Measurements from ENCODE around the gene MOV10L1. TPM values are rescaled to one million over a fixed set of nuclear protein-coding genes. Genes with fewer than 3 reads are reported as not detected.
A peak's percentile ranks its signal among the peaks of the same experiment; 100 is the strongest.

Gene MOV10L1
- polyA plus RNA-seq, 10 donors: 0.12 to 0.61 (median 0.39) TPM

DNA sequence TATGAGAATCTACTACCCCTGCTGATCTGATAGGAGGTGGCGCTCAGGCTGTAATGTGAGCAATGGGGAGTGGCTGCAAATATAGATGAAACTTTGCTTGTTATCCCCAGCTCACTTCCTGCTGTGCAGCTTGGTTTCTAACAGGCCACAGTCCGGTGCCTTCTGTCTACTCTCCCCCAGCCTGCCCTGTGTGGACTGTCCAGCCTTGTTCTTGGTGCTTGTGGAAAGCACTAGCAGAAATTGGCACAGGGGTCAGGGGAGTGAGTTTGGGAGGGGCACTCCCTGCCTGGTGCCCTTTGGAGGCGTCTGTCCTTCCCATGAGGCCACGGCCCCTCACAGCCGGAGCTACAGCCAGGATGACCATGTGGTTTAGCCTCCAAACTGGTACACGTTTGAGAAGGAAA is 14.3 kb downstream of the MOV10L1 start:
- DNase-seq: no peak

DNA sequence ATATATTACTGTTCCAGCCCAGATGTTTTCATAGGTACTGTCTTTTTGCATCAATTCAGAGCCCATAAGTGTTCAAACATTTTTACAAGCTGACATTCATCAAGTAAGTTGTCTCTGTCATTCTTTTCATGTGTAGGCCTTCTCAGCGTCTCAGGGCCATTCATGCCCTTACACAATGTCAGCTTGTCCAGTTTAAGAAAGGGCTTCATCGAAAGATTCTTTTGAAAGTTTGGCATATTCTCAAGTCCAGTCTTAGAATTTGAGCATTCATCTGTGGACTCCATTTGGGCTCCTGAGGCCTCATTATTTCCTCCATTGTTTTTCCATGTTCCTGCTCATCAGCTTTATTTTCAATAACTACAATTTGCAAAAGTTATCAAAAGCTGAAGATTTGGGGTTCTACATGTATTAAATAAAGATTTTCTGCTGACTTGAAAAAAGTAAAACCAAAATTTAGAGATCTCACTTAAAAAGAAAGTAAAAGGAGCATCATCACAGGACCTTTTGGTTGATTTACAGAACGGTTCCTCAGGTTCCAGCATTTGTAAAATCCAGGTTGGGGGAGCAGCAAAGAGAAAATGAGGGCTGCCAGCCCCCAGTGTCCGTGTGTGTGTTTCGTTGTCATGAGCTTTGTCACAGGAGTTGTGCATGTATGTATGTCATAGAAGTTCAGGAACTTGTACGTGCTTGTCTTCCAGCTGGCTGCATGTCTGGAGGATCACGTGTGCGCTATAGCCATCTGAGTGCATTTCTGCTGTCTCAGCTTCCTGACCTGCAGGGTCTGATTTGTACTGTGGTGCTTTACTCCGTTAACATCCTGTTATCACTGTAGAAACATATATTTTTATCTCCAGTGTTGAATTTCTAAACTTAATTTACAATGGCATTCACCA is 15.6 kb downstream of the MOV10L1 start:
- DNase-seq: peak; percentile 57 to 82 (median 58)

- no peak for DNase-seq
Measured at GRCh38 chr22:50107529-50107928, 17.7 kb downstream of the MOV10L1 start.

DNA sequence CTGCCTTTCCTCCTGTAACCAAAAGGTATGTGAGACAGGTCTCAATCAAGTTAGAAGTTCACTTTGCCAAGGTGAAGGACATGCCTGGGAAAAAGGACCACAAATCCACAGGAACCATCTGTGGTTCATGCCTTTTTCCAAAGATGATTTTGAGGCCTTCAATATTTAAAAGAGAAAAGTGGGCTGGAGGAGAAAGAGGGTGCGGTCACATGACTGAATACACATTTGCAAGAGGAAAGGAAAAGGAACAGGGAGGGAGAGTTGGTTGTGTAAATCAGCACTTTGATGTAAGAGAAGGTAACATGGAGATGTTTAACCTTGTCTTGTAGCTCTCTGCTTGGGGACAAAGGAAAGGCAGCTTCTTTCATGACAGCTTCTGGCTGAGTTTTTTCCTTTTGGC is 21.2 kb downstream of the MOV10L1 start:
- DNase-seq: no peak

DNA sequence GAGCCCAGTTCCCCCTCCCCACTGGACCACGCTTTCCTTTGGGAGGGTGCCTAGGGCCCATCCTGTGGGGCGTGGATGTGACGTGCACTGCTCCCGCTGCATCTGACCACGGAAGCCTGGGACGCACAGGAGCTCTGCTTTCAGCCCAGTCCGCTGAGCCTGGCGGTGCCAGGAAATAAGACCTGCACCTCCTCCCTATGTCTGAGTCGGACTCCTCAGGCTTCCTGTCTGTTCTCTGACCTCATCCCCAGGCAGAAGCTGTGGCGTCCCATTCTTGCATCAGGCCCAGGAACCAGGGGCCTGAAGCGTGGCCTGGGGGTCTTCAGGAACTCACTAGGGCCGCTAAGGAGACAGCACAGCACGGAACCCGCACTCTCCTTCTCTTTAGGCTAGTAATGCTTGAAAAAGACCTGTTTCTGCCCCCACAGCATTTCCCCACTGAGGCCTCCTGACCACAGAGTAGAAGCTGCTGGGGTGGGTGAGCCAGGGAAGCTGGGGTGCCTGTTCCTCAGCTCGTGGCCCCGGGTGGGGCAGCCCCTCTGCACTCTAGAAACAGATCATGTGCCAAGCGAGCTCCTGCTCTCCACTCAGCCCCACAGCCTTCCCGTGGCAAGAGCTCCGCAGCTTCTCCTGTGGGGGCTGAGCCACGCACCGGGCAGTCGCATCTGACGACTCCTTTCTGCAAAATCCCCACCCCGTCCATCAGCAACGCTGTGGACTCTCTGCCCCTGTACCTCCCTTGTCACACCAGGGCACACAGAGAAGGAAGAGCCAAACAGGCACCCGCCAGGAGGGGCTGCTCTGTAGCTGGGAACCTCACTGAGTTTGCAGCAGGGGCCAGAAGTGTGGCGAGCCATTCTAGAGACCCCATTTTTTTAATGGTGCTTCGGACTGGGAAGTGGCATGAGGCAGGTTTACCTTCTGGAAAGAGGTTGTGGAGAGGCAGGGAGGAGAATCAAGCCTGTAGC is 22.6 kb downstream of the MOV10L1 start:
- DNase-seq: peak in 2 of 3 donors; percentile 46 to 62

DNA sequence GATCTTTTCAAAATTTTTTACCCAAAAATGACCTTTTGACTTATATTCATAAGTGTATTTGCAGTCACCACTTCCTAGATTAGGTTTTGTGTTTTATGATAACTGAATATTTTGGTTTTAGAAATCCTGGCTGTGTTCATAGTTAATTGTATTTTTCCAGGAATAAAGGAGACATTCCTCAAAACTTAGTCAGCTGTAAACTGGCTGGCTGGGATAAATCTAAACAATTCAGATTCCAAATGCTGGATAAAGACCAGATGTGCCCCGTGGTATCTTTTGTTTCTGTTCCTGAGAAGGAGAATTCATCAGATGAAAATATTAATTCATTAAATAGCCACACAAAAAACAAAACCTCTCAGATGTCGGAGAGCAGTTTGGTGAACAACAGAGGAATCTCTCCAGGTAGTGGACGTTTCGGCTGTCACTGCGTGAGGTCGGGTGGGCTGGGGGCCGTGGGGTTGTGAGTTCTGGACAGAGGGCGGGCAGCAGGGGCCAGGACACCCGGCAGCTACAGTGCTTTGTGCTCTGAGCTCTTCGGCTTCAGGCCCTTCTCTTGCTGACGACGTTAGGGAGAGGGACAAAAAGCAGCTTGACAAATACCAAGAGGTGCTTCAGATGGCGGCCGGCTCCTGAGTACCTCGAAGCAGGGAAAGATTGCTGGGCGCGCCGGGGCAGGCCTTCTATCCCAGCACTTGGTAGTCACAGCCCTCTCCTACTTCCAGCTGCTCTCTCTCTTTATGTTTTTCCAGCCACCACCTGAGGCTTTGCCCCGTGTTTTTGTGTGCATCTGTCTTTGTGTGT is 24.6 kb downstream of the MOV10L1 start:
- DNase-seq: peak in 1 of 3 donors; percentile 49

DNA sequence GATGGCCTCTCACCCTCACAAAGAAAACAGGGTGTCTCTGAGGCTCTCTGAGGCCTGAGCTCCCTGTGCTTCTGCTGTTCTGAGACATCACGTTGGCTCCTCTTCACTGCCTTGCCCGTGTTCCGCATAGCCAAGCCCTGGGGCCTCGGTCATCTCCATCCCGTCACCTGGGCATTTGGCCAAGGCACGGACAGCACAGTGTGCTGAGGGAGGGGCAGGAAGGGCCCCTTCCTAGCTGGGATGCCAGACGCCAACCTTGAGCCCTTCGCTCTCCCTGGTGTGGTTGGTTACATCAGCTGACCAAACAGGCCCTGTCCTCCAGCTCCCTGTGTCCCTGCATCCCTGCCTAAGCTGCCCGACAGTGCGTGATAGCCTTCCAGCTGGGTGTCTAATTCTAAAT is 25.9 kb downstream of the MOV10L1 start:
- no peak for DNase-seq

GRCh38 chr22:50117168-50117762 is 27.5 kb downstream of the MOV10L1 start:
- DNase-seq: no peak

DNA sequence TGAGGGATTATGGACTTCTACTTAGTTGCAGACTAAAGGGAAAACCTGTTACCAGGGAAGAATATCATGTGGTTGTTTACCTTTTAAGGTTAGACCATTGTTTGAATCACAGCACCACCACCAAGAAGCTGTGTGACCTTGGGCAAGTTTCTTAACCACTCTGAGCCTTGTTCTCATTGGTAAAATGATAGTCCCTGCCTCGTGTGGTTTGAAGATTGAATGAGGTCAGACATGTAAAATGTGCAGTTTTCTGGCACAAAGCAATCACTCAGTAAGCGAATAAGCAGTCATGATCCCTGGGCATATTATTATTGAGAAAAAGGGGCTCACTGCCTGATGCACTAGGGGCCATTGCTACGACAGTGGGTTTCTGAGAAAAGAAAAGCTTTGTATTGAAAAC is 28.3 kb downstream of the MOV10L1 start:
- no peak for DNase-seq

DNA sequence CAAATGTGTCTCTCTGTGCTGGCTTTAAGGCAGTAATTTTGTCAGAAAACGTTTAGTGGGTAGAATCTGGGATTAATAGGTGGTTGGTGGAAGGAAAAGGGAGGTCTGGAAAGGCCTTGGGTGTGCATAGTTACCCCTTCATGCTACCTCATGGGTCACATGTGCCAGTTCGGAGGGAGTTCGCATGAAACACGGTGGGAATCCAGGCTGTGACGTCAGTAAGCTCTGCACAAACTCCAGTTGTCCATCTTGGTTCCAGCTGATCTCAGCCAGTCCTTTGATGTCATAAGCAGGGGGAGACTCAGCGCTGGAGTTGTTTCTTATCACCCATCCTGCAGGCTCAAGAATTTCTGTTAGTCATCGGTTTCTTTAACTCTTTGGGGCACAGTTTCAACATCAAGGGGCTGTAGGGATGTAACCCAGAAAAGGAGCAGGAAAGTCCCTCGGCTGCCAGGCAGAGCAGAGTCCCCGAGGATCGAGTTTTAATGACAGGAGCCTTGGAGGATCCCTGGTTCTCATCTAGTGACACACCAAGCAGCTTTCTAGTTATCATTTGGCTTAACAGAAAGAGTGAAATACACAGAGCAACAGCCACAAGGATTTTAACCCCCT is 28.9 kb downstream of the MOV10L1 start:
- DNase-seq: peak in 2 of 3 donors; percentile 44 to 67

DNA sequence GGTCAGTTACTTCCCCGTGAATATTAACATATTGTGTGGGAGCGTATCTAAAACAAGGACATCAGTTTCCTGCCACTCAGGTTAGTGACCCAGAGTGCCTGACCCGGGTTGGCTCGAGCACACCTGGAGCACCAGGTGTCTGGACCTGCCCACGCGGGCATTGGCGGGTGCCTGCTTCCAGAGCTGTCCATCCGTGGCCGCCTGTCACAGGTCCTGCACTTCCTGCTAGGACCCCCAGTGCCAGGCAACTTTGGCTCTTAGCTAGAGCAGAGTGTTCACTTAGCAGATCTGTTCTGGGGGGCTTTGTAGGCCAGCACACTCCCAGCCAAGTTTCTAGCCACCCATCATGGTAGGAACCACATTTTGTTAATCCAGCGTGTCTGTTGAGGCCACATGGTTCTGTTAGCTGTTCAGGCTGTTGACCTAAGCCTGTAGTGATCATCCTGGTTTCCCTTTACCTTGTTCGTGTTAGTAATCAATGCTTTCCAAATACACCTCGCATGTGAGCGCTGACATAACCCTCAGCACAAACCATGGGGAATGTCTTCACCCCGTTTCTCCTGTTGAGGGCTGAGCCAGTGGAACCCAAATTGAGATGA is 29.5 kb downstream of the MOV10L1 start:
- no peak for DNase-seq

DNA sequence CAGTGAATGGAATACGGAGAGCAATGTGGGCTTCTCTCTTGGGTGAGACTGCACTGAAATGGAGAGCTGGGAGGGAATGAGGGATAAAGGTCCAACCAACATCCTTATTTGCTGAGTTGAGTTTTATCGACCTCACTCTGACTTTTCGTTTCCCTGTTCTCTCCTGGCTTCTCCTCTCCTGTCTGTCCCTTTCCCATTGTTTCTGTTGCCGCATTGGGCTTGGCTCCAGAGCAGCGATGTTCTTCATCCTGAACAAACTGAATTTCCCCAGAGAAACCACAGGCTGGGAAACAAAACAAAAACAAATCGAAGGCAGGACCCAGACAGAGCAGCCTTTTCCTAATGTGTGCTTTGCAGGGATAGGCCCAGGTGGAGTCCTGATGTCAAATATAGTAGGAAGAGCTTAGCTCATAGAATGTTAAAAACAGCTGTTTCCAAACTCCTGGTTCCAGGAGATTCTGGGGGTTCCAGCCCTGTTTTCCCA is 30.0 kb downstream of the MOV10L1 start:
- peak in 2 of 3 donors; percentile 23 to 71 for DNase-seq

DNA sequence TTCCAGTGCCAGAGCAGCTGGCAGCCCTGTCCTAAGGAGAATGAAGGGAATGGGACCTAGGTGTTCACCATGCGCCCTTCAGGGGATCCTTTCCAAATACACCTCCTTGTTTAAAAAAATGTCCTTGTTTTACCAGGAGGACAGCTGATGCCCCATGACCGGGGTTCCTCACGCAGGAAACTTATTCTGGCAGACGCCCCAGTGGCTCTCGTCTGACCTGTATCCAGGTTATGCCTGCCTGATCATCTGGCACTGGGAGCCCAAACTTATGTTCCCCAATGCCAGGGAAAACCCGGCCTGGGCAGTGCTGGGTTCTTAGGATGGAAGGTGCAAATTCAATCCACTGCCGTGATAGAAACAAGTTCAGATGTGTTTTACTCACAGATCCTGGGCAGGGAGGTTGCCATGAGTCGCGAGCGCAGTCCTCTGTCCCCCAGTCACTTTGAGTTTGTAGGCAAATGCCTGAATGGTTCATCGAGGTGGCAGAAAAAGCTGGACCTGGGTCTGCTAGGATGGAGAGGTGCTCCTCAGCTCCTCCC is 31.5 kb downstream of the MOV10L1 start:
- no peak for DNase-seq

DNA sequence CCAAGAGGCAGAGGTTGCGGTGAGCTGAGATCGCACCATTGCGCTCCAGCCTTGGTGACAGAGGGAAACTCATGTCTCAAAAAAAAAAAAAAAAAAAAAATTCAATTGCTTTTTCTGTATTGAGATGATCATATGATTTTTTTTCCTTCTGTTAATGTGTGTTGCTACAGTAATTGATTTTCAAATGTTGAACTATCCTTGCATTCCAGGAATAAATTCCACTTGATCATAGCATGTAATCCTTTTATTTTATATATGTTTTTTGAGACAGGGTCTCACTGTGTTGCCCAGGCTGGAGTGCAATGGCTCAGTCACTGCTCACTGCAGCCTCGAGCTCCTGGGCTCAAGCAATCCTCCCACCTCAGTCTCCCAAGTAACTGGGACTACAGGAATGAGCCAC is 33.3 kb downstream of the MOV10L1 start:
- DNase-seq: no peak

- DNase-seq: no peak
Measured at GRCh38 chr22:50125029-50125428, 35.2 kb downstream of the MOV10L1 start.

GRCh38 chr22:50129121-50129736 is 39.4 kb downstream of the MOV10L1 start:
- DNase-seq: no peak

GRCh38 chr22:50131894-50132293 is 42.1 kb downstream of the MOV10L1 start:
- no peak for DNase-seq

DNA sequence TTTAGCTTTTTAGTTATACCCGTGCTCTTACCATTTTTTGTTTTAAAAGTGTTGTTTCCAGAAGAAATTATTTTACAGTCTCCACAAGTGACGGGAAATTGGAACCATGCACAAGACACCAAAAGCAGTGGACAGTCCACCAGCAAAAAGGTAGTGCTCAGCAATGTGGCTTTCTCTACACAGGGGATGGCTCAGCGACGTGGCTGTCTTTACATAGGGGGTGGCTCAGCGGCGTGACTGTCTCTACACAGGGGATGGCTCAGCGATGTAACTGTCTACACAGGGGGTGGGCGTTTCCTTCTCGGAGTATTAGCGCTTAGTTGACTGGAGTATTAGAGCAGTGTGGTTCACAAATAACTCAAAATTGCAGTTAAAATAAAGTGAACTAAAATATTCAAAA is 44.7 kb downstream of the MOV10L1 start:
- no peak for DNase-seq

DNA sequence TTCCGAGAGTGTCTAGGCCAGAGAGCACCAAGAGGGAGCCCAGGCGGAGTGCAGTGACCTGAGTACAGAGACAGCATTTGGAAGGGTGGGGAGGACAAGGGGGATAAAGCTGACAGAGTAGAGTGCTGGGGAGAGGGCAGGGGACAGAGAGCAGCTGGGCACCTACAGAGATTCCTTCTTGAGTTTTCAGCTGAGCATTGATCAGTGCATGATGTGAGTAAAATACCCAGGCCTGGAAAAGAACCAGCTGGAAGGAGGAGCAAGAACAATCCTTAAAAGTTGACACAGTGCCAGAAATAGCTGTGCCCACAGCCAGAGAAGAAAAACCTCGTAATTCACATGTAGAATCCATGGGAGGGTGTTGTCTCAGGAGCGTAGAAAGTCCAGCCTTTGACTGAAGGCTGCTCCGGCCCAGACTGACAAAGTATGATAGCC is 46.8 kb downstream of the MOV10L1 start:
- no peak for DNase-seq

Measured in muscle of back (tissue), 11 donors.